Measurements from ENCODE around the gene TRPV4. TPM values are rescaled to one million over a fixed set of nuclear protein-coding genes. Genes with fewer than 3 reads are reported as not detected.

TRPV4 gene
- total RNA-seq, 2 donors from 2014 or later = 0.59 to 0.90 TPM

- H3K36me3 ChIP-seq = no peaks in the 10 kb centered on the region
Measured at GRCh38 chr12:109738878-109739665, 94.1 kb downstream of the TRPV4 start.

GRCh38 chr12:109738209-109738608 is 95.0 kb downstream of the TRPV4 start:
- Histone ChIP-seq H3K4me3 (no peak overlapping the region), H3K27me3 (no peaks in the 10 kb centered on the region), H3K4me1 (peaks cover 0 to 48% of the 10 kb centered on the region in 2 donors), H3K27ac (no peak overlapping the region), H3K36me3 (no peaks in the 10 kb centered on the region), H3K9me3 (no peaks in the 10 kb centered on the region)
- TF ChIP-seq, protein P1, sequence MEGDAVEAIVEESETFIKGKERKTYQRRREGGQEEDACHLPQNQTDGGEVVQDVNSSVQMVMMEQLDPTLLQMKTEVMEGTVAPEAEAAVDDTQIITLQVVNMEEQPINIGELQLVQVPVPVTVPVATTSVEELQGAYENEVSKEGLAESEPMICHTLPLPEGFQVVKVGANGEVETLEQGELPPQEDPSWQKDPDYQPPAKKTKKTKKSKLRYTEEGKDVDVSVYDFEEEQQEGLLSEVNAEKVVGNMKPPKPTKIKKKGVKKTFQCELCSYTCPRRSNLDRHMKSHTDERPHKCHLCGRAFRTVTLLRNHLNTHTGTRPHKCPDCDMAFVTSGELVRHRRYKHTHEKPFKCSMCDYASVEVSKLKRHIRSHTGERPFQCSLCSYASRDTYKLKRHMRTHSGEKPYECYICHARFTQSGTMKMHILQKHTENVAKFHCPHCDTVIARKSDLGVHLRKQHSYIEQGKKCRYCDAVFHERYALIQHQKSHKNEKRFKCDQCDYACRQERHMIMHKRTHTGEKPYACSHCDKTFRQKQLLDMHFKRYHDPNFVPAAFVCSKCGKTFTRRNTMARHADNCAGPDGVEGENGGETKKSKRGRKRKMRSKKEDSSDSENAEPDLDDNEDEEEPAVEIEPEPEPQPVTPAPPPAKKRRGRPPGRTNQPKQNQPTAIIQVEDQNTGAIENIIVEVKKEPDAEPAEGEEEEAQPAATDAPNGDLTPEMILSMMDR (IDR thresholded peaks at IDR 0.05) = no peak
- no peak for DNase-seq (ENCODE audit: low spot score)

More at GRCh38 chr12:109738878-109739665, 94.1 kb downstream of the TRPV4 start:
- DNase-seq (ENCODE audit: low spot score) = no peak
- no peaks in the 10 kb centered on the region for H3K27me3 ChIP-seq
- no peaks in the 10 kb centered on the region for H3K9me3 ChIP-seq
- H3K27ac ChIP-seq = peak overlapping the region in 1 of 2 donors; percentile 10
- no peak overlapping the region for H3K4me3 ChIP-seq
- peaks cover 0 to 48% of the 10 kb centered on the region in 2 donors for H3K4me1 ChIP-seq
- TF ChIP-seq, protein P1 (IDR thresholded peaks at IDR 0.05) = no peak

DNA sequence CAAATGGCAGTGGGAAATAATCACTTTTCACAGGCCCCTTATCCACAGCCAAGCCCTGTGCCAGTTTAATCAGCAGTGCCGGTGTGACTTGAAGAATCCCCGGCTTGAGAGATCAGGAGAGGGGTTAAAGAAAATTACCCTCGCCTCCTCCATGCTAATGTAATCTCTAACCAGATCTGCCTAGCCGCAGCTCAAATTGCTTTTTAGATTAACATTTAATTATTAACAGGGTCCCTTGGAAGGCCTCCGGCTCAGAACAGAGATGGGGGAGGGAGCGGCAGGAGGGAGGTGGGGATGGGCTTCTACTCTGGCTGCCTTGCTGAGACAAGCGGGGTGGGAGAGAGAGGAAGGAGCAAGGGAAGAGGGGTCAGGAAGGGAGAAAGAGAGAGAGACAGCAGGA is 95.6 kb downstream of the TRPV4 start:
- H3K4me1 ChIP-seq = peaks cover 0 to 48% of the 10 kb centered on the region in 2 donors
- H3K27ac ChIP-seq = no peak overlapping the region
- no peak for DNase-seq (ENCODE audit: low spot score)
- no peak overlapping the region for H3K4me3 ChIP-seq
- TF ChIP-seq, protein P1 (IDR thresholded peaks at IDR 0.05) = no peak
- H3K36me3 ChIP-seq = no peaks in the 10 kb centered on the region
- no peaks in the 10 kb centered on the region for H3K27me3 ChIP-seq
- H3K9me3 ChIP-seq = no peaks in the 10 kb centered on the region

GRCh38 chr12:109737126-109737525 is 96.1 kb downstream of the TRPV4 start:
- TF ChIP-seq, protein P1 (IDR thresholded peaks at IDR 0.05) = no peak
- no peaks in the 10 kb centered on the region for H3K9me3 ChIP-seq
- H3K36me3 ChIP-seq = no peaks in the 10 kb centered on the region
- peaks cover 0 to 48% of the 10 kb centered on the region in 2 donors for H3K4me1 ChIP-seq
- no peaks in the 10 kb centered on the region for H3K27me3 ChIP-seq
- DNase-seq (ENCODE audit: low spot score) = no peak
- no peak overlapping the region for H3K4me3 ChIP-seq
- no peak overlapping the region for H3K27ac ChIP-seq

DNA sequence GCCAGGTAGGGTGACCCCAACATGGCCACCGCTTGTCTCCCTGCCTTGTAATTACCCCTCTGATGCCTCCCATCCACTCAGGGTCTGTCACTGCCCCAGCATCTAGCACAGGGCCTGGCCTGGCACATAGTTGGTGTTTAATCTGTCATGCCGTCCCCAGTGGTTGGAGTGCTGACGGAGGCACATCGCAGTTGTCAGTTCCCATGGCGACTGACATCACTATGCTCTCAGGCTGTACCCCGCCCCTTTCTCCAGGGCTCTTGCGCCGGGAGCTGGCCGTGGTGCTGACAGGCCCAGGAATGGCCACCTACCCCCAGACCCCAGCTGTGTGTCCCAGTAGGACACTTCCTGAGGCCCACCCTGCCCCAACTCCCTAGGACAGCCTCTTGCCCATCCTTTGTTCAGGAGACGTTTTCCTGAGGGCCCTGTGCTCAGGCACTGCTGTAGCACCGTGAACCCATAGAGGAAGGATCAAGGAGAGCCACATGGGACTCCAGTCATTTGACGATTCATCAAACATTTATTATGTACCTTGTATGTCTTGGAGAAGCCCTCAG is 96.6 kb downstream of the TRPV4 start:
- no peak for DNase-seq (ENCODE audit: low spot score)

More for the DNA sequence above, 96.6 kb downstream of the TRPV4 start:
- no peak overlapping the region for H3K4me3 ChIP-seq
- H3K27me3 ChIP-seq = no peaks in the 10 kb centered on the region
- H3K4me1 ChIP-seq = peaks cover 0 to 48% of the 10 kb centered on the region in 2 donors
- H3K36me3 ChIP-seq = no peaks in the 10 kb centered on the region
- H3K9me3 ChIP-seq = no peaks in the 10 kb centered on the region
- H3K27ac ChIP-seq = peak overlapping the region in 1 of 2 donors; percentile 16
- TF ChIP-seq, protein P1 (IDR thresholded peaks at IDR 0.05) = no peak

Data from right atrium auricular region (tissue), 2 donors.